ENCODE measurements around the gene CYTH4.

GRCh38 chr22:37342065-37342464 lies 59.8 kb downstream of the CYTH4 start:
- TF ChIP-seq CTCF (IDR thresholded peaks at IDR 0.05) (no peak), POLR2A (IDR thresholded peaks at IDR 0.05) (no peak)

All from Peyer's patch (tissue), 4 donors.